Smooth muscle cell of the brain vasculature (primary cell): ENCODE data around the gene SLC25A18.

Experiments
- DNase-seq: peaks from one replicate; pipeline ENCODE4 v3.0.0-alpha.2; 2012; ENCODE audit warnings: low read depth, low spot score

Gene SLC25A18

GRCh38 chr22:17570851-17571631 lies 7.7 kb downstream of the SLC25A18 start:
- no peak for DNase-seq

GRCh38 chr22:17575151-17575550 lies 11.9 kb downstream of the SLC25A18 start:
- DNase-seq, result no peak

GRCh38 chr22:17575681-17576080 lies 12.4 kb downstream of the SLC25A18 start:
- DNase-seq, result no peak

- no peak for DNase-seq
These were observed 13.2 kb downstream of the SLC25A18 start for GRCh38 chr22:17576470-17576869.

GRCh38 chr22:17578136-17578754 lies 14.9 kb downstream of the SLC25A18 start:
- no peak for DNase-seq

GRCh38 chr22:17579535-17579981 lies 16.3 kb downstream of the SLC25A18 start:
- no peak for DNase-seq

- DNase-seq, result no peak
These were observed 17.2 kb downstream of the SLC25A18 start for GRCh38 chr22:17580441-17581031.

GRCh38 chr22:17581056-17581455 lies 17.8 kb downstream of the SLC25A18 start:
- DNase-seq, result no peak

- no peak for DNase-seq
These were observed 18.3 kb downstream of the SLC25A18 start for GRCh38 chr22:17581631-17582030.

- no peak for DNase-seq
These were observed 19.9 kb downstream of the SLC25A18 start for GRCh38 chr22:17583151-17583550.

GRCh38 chr22:17586831-17587440 lies 23.6 kb downstream of the SLC25A18 start:
- no peak for DNase-seq

GRCh38 chr22:17587629-17588028 lies 24.3 kb downstream of the SLC25A18 start:
- DNase-seq, result no peak

GRCh38 chr22:17588606-17589005 lies 25.3 kb downstream of the SLC25A18 start:
- no peak for DNase-seq

- no peak for DNase-seq
These were observed 26.6 kb downstream of the SLC25A18 start for GRCh38 chr22:17589810-17590375.

GRCh38 chr22:17590586-17590985 lies 27.3 kb downstream of the SLC25A18 start:
- DNase-seq, result no peak

- no peak for DNase-seq
These were observed 28.9 kb downstream of the SLC25A18 start for GRCh38 chr22:17592201-17592600.

GRCh38 chr22:17596226-17596625 lies 32.9 kb downstream of the SLC25A18 start:
- DNase-seq, result no peak

- DNase-seq, result no peak
These were observed 33.9 kb downstream of the SLC25A18 start for GRCh38 chr22:17597217-17597616.

- DNase-seq, result no peak
These were observed 35.0 kb downstream of the SLC25A18 start for GRCh38 chr22:17598318-17598717.

- no peak for DNase-seq
These were observed 37.7 kb downstream of the SLC25A18 start for GRCh38 chr22:17601031-17601430.

- DNase-seq, result no peak
These were observed 40.4 kb downstream of the SLC25A18 start for GRCh38 chr22:17603668-17604067.

GRCh38 chr22:17606496-17606895 lies 43.2 kb downstream of the SLC25A18 start:
- no peak for DNase-seq
